ENCODE measurements around the gene CACNA2D2. TPM values are rescaled to one million over a fixed set of nuclear protein-coding genes. Genes with fewer than 3 reads are reported as not detected.

Gene CACNA2D2
- total and polyA plus RNA-seq, 2 of the 8 experiments (the other 6 are each of a cell fraction or from before 2014, with no cell fraction given): 14.1 to 25.0 TPM

- Histone ChIP-seq H3K4me1 (replicated peaks in 1 of 4; ENCODE audit: control insufficient read depth in 3 of 4, insufficient read depth in 4 of 4, low read length in 3 of 4) (peaks cover 0 to 15% (median 9%) of the 10 kb centered on the region in 4 experiments; a peak in 6 of 7 replicates), H3K79me2 (ENCODE audit: control insufficient read depth in 1 of 2, insufficient read depth in 2 of 2, low read length in 2 of 2) (peaks cover 0 to 15% of the 10 kb centered on the region in 2 experiments; a peak in 2 of 4 replicates), H3K56ac (replicated peaks; ENCODE audit: insufficient read length, low read depth, low read length) (no peak overlapping the region)
Measured at GRCh38 chr3:50352781-50353180, 150.7 kb downstream of the CACNA2D2 start.

More at GRCh38 chr3:50352781-50353180, 150.7 kb downstream of the CACNA2D2 start:
- no peak overlapping the region for H3K4ac ChIP-seq (replicated peaks; ENCODE audit: insufficient read length, low read depth, low read length)
- peaks cover 10% of the 10 kb centered on the region for H3K23me2 ChIP-seq (ENCODE audit: low read depth, low read length)
- H3K14ac ChIP-seq (ENCODE audit: insufficient read length): no peak overlapping the region
- ChIA-PET POLR2A (ENCODE audit: partially characterized antibody) (interaction anchor here (0.8 to 3.3 kb wide), 4 partner anchors 8 to 15 kb away, joined by 3 to 16 read pairs (median 4); partner anchors contain the start of gene RASSF1), CTCF (ENCODE audit: partially characterized antibody) (interaction anchor here (0.9 to 13.4 kb wide), 11 partner anchors 10 to 198 kb away, joined by 3 to 136 read pairs (median 6); partner anchors contain the start of gene HYAL1)
- H3K23ac ChIP-seq (ENCODE audit: insufficient read length): no peak overlapping the region
- no peak overlapping the region for H3K9ac ChIP-seq (replicated peaks in 1 of 4; ENCODE audit: extremely low read depth in 1 of 4, low read depth in 3 of 4, low read length in 3 of 4)
- H4K5ac ChIP-seq (ENCODE audit: insufficient read length, low read depth, low read length): no peak overlapping the region
- 68% methylated on average over 2 of the region's 2 CpGs; no CpG with 5 or more reads in 1 of the 2 experiments for WGBS, 2 experiments (ENCODE audit: extremely low coverage in 1 of 2, insufficient coverage in 1 of 2, insufficient read length in 1 of 2, insufficient replicate concordance in 2 of 2, low coverage in 1 of 2, low lambda C conversion rate in 2 of 2, missing lambda C conversion rate in 1 of 2)
- no peaks in the 10 kb centered on the region; a peak in 1 of 7 replicates for H3K27me3 ChIP-seq (replicated peaks in 1 of 4; ENCODE audit: control insufficient read depth in 3 of 4, extremely low read depth in 1 of 4, insufficient read depth in 3 of 4, low read length in 3 of 4)
- H3K27ac ChIP-seq (ENCODE audit: low read depth, low read length): no peak overlapping the region
- H4K20me1 ChIP-seq (replicated peaks in 1 of 2; ENCODE audit: control insufficient read depth in 1 of 2, insufficient read depth in 2 of 2, low read length in 2 of 2): peaks cover 6 to 12% of the 10 kb centered on the region in 2 experiments
- no peak overlapping the region for H2BK12ac ChIP-seq (ENCODE audit: low read depth, low read length)
- no peak overlapping the region for H4K8ac ChIP-seq (ENCODE audit: extremely low read depth, insufficient read depth, low read length)
- no peak overlapping the region for H3K4me2 ChIP-seq (ENCODE audit: insufficient read depth in 1 of 2, low read depth in 2 of 2, low read length in 2 of 2)
- DNase-seq (ENCODE audit: low read depth in 1 of 2, low spot score in 2 of 2): no peak
- peaks cover 12% of the 10 kb centered on the region for H3K79me1 ChIP-seq (ENCODE audit: low read depth, low read length)
- H2BK15ac ChIP-seq (ENCODE audit: low read length): no peak overlapping the region
- H3K36me3 ChIP-seq (ENCODE audit: control insufficient read depth in 2 of 4, insufficient read depth in 4 of 4, low read length in 3 of 4): peaks cover 4 to 10% (median 6%) of the 10 kb centered on the region in 4 experiments; a peak in 5 of 8 replicates
- H2AK5ac ChIP-seq (ENCODE audit: low read depth, low read length): no peak overlapping the region
- H3K18ac ChIP-seq (ENCODE audit: extremely low read depth, low read length): no peak overlapping the region
- TF ChIP-seq MAFK (IDR thresholded peaks at IDR 0.05; ENCODE audit: low read depth, low read length): no peak
- TF ChIP-seq CTCF (IDR thresholded peaks at IDR 0.05; ENCODE audit: control extremely low read depth in 1 of 3, insufficient read depth in 1 of 3, low read depth in 1 of 3, low read length in 3 of 3): peak in 1 of 3 experiments; percentile 26; a peak in 1 of 4 replicates
- no peak overlapping the region for H2AFZ ChIP-seq (ENCODE audit: low read length)
- no peak overlapping the region for H2BK5ac ChIP-seq (ENCODE audit: low read depth, low read length)
- no peaks in the 10 kb centered on the region for H3K9me3 ChIP-seq (ENCODE audit: insufficient read depth in 2 of 2, low read depth in 1 of 2, low read length in 1 of 2)
- H3K4me3 ChIP-seq (ENCODE audit: extremely low read depth in 1 of 4, insufficient read depth in 2 of 4, low read depth in 3 of 4, low read length in 4 of 4): no peak overlapping the region
- no peak for FAIRE-seq
- H2BK20ac ChIP-seq (ENCODE audit: low read length): no peak overlapping the region
- no peak overlapping the region for H2BK120ac ChIP-seq (replicated peaks; ENCODE audit: low read depth, low read length)
- H4K91ac ChIP-seq (replicated peaks; ENCODE audit: insufficient read length, low read length): no peak overlapping the region

Data from H1 (cell line).